T-helper 22 cell (primary cell): Measurements from ENCODE around the gene HIVEP2.

Source experiments
- DNase-seq: peaks from one replicate; pipeline ENCODE4 v3.0.0-alpha.2; 2020; ENCODE audit warnings: low read depth

HIVEP2 gene

DNA sequence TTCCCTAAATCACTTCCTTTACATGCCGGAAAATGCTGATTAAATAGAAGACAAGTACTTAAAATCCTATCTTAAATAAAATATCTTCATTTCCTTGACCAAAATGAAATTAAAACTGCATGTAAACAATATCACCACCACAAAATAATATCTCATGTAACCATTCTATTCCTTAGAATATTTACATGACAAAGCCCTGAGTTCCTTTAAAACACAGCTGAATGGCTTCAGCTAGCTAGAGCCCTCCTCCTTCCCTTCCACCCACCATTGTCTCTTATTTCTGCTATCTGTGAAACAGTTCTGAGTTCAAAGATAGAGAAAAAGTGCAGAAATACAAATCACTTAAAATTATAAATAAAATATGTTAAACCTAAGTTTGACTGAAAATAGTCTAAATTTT is 103.1 kb downstream of the HIVEP2 start:
- DNase-seq: no peak

DNA sequence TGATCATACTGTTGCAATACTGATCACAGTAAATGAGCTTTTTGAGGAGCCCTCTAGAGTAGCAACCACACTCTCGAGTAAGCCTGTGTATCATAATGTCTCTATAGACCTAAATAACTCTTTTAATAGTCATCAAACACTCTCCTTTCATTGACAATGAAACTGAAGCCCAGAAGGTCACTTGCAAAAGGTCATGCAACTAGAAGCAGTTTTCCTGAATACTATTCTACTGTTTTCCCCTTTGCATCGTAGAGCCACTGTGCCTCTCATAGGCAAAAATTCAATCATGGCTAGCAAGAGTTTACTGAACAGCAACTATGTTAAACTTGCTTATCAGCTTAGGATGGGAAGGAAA is 105.3 kb downstream of the HIVEP2 start:
- no peak for DNase-seq

DNA sequence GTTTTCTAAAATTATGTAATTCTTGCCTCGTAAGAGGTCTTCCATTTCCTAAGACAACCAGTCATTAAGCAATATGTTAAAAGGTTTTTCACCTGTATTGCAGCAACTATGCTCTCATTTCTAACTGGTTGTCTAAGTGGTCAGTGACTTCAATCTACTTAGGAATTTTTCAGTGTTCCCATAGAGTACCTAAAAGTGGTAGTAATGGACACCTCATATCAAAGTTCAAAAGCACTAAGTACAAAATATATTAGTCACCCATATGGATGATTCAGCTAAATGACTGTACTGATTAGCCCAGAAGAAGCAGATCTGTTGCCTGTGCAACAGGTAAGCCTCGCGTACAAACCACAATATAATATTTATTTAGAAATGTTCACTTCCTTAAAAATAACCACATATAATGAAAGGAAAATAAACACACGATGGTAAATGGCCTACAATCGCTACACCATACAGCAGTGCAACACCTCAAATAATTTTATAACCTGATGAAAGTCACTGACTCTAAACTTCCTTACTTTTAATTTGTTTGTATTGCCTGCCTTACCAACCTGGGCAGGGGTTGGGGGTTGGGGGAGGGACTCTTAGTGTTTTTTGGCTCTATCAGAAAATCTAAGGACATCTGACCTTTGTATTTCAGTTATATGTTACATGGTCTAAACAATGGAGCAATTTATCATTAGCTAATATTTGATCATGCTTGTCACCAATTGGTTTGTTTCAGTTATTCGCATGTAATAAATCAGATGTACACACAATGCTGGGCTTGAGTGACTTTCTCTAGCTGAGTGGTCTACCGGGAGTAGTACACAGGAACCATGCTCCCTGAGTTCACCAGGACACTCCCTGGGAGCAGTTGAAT is 105.9 kb downstream of the HIVEP2 start:
- DNase-seq: no peak

DNA sequence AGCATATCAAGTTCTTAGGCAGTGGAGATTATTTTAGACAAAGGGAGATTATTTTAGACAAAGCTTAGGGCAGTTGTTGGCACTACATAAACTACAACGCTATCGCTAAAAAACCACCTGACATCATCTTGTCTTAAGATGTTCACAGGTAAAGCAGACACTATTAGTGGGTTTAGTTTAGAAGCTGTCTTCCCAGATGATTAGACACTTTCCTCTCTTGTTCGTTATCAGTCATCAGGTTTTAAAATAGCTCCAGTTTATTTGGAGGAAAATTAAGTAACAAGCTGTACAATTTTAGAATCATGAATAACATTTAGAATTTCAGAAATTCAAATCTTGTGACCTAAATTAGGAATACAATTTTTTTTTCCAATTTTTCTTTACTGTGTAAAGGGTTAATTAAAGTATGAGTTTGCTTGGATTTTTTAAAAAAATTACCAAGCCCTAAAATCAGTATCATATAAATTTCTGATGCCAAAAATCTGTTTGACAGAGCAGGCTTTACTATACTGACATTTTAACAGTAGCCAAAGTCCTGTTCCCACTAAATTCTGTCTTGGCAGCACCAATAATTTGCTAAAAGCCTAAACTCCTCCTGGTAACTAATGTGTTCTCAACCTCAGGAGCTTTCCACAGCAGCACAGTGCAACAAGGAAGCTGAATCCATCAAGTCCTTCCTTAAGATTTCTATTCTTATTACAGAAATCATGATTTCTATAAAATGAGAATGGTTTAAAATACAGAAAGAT is 109.0 kb downstream of the HIVEP2 start:
- DNase-seq: no peak

DNA sequence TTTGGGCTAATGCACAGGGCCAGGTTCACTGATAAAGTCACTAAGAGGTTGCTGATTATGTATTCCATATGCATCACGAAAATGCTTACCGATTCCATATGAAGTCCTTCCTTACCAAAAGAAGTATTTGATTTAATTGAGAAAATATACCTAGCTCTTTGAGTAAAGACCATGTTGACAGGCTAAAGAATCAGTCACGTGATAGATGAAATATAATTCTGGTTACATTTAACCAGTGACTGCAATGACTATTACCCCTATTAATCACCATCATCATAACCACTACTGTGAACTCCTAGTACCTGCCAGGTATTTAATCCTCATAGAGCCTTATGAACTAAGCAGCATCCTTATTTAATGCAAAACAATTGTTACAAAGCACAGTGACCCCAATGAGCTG is 110.1 kb downstream of the HIVEP2 start:
- DNase-seq: no peak

DNA sequence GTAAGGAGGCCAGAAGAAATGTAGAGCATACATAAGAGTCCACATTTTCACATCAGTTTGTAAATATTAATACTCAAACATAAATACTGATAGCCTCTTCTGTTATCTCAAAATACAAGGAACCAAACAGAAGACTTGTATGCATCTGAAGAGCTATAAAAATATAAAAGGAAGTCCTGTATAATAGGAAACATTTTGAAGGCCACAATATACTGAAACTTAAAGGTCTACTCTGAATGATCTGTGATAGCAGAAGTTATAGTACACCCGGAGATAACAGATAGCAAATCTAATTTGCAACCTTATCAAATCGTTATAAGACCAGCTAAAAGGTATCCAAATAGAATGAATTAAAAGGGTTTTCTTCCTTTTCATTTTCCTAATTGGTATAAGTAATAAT is 111.2 kb downstream of the HIVEP2 start:
- DNase-seq: no peak

DNA sequence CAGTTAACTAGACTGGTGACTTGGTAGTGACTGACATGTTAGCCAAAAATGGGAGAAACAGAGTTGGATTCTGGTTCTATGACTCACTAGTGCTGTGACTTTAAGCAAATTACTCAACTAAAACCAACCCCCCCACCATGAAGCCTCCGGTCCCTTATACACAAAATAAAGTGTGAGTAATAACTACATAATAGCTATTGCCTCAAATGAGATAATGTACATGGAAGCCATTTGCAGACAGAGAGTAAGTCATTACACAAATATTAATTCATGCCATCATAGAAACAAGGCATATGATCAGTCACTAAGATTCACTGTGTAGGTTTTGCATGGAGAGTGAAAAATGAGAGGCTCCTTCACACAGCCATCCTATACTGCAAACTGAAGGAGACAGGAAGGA is 111.9 kb downstream of the HIVEP2 start:
- DNase-seq: no peak

DNA sequence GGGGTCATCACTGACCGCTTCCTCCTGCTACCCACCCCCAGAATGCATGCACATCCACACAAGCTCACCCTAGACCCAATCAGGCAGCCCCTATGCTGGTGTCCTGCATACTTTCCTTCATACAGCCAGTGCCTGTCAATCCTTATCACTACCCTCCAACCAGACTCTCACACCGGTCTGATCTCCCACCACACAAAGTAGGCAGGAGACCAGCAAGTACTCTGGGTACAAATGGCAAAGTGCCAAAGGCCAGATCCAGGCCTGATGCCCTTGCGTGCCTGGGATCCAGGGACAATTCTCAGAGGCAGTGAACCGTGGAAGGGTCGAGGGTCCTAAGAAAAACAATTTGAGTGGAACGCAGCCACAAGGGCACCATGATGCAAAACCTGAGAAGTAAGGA is 114.2 kb downstream of the HIVEP2 start:
- no peak for DNase-seq

DNA sequence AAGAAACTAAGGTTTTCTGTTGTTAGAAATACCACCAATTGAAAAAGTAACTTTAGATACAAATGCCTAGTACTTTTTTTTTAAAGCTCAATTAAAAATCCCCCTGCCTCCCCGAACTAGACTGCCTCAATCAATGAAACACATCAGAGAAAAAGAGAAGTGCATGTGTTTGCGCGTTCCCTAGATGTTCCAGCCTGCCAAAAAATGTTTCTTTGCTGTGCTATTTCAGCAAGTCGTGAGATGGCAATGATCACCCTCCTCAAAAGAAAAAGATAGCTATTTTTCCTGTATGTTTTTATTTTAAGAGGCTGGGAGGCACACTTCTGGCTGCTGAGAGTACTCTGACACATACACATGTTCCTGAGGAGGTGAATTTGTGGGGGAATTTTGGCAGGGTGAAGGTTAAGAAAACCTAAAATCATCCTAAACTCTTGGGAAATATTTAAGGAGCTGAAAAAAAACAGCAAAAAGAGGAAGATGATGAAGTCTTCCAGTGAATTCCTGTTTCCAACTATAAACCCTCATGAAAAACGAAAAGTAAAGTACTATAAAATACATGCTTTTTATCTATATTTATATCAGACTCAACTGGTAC is 114.8 kb downstream of the HIVEP2 start:
- no peak for DNase-seq

DNA sequence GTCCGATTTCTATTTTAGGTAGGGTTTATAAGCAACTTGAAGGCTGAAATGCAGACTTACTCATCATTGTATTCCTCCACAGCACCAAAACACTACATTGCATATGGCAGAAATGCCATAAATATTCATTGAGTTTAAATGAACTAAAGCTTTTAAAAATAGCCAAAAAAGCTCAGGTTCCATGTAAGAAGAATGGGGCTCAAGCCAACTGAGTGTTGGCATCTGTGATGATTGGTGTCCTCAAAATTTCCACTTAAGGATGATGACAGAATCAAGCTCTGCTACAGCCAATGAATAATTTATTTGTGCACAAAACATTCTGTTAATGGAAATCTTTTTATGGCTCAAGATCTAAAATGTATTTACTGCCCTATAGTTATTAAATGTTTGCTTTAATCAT is 115.4 kb downstream of the HIVEP2 start:
- DNase-seq: no peak

DNA sequence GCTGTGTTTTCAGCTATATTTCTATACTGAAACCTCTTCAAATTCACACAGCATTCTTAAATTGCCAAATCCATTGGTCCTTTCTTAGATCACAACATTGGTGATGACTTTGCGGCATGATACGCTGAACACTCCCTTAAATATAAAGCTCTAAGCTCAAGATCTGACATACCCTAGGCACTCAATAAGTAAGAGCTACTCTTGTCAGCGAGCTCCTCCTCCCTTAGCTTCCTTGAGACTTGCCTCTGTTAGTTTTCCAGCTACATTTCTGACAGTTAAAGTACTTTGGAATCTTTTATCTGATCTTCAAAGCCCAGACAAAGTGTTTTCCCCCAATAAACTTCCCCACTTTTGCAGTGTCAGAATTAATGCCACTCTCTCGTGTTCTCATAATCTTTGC is 117.0 kb downstream of the HIVEP2 start:
- DNase-seq: no peak

DNA sequence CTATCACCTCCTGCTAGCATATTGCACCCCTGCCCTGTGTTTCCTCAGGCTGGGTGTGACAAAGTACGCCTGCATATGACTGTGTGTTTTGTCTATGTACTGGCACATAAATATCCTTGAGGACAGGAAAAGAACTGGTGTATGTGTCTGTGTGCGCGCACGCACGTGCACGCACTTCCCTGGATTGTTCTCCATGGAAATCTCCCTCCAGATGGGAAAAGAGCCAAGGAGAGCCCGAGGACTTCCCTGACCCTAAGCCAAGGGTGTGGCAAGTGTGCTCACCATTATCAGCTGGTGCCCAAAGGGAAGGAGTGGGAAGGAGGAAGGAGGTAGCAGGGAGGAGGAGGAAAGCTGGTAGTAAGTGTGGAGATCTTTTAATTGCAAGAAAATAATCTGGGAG is 117.6 kb downstream of the HIVEP2 start:
- no peak for DNase-seq

DNA sequence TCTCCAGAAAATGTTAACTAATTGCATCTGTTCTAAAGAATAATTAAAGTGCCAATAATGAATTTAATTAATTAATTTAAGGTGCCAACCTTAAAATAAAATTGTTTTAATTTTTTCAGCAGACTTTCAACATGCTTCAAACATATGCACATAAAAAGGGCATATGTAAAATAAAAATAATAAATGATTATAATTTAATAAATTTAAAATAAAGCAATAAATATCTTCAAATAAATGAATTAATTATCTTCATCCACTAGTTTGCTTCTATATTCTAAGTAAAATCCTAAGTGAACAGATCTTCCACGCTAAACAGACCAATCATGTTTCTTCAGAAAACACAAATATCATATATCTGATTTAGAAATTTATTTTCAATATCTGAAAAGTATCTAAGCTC is 119.2 kb downstream of the HIVEP2 start:
- no peak for DNase-seq

DNA sequence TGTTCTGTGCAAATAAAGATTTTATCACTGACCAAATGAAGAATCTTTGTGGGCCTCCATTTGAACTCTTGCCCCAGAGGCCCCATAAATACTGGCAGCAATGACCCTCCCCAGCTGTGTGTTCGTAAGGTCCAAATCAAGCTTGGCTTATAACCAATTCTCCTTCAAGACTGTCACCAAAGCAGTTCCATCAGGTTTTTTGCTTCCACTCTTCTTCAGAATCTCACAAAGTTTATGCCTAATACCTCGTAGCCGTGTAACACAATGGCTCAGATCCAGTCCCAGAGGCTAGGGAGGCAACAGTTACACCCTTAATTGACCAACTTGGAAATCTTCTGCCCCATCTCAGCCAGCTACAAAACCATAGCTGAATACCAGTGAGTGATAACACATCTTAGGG is 120.5 kb downstream of the HIVEP2 start:
- no peak for DNase-seq

DNA sequence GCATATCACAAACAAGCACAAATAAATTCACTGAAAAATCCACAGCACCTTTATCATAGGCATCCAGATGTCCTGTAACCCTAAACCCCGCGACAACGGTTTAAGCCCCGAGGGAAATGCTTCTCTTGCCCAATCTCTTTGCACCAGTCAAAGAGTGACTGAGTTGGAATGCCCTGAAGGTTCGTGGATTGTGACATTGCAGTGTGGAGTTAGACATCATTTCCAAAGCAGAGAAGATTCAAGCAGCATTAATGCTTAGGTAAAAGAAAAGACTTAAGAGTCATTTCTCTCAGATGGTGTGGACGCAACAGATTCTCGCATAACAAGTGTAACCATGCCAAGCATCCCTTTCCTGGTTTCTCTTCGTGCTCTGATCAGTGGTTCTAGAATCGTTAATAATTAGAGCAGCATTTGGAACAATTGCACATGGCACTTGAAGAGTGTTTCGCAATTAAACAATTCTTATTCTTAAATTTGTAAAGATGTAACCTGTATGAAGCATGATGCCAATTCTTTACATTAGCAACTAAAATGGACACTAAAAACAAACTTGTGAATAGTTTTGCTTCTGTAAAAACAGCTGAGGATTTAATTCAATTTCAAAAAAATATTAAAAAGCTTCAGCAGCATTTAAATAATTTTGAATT is 121.6 kb downstream of the HIVEP2 start:
- no peak for DNase-seq

DNA sequence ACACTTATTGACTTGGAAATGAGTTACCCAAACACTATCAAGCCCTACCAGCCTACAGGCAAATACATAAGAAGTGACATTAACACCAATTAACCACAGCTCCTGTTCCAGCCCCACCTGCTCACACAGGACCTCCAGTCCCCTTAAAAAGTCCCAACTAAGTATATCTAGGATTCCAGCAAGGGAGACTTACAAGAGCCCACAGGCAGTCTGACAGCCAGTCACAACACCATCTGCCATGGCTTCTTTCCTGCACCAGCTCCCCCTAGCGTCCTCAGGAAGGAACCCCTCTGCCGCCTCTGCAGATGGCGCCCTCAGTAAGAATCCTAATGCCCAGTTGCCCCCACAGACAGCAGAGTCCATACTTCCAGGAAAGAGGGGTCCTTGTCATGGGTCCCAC is 122.1 kb downstream of the HIVEP2 start:
- DNase-seq: no peak

DNA sequence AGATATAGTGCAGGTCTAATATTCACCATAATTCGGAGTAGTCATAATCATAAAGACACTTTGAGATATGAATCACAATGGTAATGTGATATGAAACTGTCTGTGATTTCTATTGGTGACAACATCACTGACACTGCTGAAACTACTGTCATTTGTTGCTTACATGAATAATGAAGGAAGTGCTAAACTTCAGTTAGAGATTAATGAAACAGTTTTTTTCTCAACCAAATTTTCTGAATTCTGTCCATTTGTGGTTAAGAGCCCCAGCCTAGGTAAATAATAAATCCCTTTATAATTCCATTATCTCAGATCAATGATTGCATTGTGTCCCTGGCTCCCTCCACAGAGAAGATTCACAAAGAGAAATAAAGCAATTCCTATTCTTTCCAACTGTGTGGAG is 122.6 kb downstream of the HIVEP2 start:
- no peak for DNase-seq

DNA sequence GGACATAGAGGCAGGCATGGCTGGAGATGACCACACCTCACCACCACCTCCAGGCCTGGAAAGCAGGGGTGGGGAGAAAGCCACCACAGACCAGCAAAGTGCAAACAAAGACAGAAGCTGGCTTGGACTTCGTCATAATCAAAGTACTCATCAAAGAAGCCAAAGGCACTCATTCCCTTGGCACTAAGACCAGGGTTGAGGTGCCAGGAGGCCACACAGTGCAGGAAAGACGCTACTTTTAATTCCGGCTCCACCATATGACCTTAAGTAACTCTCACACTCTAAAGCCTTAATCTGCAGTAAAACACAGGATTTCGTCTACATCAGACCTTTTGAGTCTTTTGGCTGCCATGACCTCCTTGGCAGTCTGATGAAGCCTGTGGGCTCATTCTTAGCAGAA is 123.1 kb downstream of the HIVEP2 start:
- no peak for DNase-seq

DNA sequence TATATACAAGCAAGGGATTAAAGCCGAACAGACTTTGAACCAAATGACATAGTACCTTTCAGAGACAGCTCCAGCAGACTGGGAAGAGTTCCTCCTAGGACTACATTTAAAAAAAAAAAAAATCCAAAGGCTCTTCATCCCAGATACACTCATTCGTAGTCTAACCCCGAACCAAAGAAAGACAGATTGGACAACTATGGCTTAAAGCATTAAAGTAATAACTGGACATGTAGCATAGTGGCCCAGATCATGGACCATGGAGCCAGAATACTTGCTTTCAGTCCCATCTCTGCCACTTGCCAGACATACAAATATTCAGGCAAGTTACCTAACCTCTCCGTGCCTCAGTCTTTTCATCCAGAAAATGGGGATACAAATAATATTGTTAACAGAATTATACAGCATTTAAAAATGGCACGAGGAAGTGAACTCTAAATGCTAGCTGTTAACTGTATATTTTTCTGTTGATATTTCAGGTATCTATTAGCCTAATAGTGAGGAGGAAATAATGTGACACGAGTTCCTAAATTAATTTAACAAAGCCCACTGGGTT is 123.7 kb downstream of the HIVEP2 start:
- DNase-seq: no peak

DNA sequence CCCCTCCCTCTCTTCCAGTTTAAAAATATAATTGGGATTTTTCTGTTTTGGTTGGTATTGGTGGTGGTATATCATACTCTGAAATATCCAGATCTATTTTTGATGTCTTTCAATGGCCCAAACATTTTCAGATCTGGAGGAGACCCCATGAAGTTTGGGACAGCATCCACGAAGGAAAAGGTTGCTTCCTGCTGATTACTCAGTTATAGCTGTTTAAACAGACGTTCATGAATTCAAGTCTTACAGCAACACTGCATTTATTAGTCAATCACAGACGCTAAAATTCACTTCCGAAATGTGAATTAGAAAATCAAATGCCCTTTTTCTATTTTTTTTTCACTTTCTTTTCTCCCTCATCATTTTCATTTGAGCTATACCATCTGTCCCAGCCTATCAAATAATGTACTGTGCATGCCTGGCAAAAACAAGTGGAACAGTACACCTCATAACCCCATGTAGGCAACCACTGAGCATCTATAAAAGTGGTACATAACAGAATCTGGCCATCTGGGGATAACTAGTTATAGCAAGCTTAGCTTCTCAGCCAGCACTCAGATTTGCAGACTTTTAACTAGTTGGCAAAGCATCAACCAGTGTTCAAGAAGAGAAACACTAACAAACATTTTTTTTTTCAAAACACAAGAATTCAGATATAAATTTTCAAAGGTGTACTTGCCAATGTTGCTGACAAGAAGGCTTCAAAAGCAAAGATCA is 124.5 kb downstream of the HIVEP2 start:
- no peak for DNase-seq

DNA sequence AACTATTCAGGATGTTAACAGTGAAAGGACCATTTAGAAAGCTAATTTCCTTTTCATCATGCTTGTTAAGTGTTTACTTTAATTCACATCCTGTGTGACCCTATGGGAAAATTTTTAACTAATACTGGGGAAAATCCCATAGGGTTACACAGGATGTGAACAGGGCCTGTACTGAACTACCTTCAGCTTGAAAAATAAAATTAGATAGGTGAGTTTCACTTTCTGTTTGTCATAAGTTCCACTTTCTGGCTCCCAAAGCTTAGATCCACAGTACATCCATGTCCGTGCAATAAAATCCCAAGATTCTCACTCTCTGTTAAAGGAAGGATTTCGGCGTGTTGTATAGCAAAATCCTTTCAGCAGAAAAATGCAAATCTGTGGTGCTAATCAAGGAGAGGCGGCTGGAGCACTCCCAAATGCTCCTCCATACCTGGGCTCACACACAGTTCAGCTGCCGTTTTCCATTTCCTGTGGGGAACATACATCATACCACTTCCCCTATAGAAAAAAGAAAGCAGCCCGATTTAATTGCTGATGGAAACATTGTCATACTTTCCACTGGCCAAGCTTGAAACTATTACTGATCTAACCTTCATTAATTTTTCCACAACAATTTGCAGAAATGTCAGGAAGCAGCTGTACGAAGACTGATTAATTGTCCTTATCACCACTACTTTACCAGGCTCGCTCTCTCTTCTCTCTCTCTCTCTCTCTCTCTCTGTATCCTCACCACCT is 125.2 kb downstream of the HIVEP2 start:
- DNase-seq: no peak
